ENCODE results near the gene BABAM1.

DNA sequence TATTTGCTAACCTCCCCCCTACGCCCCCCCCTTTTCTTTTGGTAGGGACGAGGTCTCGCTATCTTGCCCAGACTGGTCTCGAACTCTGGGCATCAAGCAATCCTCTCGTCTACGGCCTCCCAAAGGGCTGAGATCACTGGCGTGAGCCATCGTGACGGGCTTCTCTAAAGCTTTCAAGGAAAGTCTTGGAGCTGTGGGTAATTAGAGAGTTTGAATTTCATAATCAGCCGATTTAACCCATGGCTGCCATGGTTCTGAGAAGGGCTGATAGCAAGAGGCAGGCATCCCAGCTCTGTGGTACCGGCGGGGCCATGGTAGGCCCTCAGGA lies 36.7 kb downstream of the BABAM1 start:
- TF ChIP-seq, protein P1, sequence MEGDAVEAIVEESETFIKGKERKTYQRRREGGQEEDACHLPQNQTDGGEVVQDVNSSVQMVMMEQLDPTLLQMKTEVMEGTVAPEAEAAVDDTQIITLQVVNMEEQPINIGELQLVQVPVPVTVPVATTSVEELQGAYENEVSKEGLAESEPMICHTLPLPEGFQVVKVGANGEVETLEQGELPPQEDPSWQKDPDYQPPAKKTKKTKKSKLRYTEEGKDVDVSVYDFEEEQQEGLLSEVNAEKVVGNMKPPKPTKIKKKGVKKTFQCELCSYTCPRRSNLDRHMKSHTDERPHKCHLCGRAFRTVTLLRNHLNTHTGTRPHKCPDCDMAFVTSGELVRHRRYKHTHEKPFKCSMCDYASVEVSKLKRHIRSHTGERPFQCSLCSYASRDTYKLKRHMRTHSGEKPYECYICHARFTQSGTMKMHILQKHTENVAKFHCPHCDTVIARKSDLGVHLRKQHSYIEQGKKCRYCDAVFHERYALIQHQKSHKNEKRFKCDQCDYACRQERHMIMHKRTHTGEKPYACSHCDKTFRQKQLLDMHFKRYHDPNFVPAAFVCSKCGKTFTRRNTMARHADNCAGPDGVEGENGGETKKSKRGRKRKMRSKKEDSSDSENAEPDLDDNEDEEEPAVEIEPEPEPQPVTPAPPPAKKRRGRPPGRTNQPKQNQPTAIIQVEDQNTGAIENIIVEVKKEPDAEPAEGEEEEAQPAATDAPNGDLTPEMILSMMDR (IDR thresholded peaks at IDR 0.05), result 0 out of 2 replicates have a peak, but pooled peaks have one; percentile 2
- TF ChIP-seq FOXP1 (CRISPR knock-in tag; IDR thresholded peaks at IDR 0.05; ENCODE audit: borderline replicate concordance), result no peak

Measured in WTC11 (cell line).